Inferior parietal cortex (tissue), 1 donor: ENCODE measurements around the gene USF3.
"Not testable (repeated sequence)": the region's sequence is repeated elsewhere in the genome, so short reads cannot be mapped to it uniquely, and the experiment has no call there.

Experiments
- DNase-seq: peaks from one replicate; pipeline ENCODE4 v3.0.0-alpha.2; 2016; ENCODE audit errors: extremely low spot score

The USF3 gene

GRCh38 chr3:113654851-113655250 is 41.6 kb downstream of the USF3 start:
- DNase-seq = no peak

- DNase-seq = no peak
Measured at GRCh38 chr3:113654310-113654709, 42.1 kb downstream of the USF3 start.

GRCh38 chr3:113649174-113649845 is 47.1 kb downstream of the USF3 start:
- no peak for DNase-seq

GRCh38 chr3:113648524-113648923 is 47.9 kb downstream of the USF3 start:
- no peak for DNase-seq

- DNase-seq = no peak
Measured at GRCh38 chr3:113643583-113643982, 52.9 kb downstream of the USF3 start.

- DNase-seq = no peak
Measured at GRCh38 chr3:113638910-113639309, 57.5 kb downstream of the USF3 start.

- no peak for DNase-seq
Measured at GRCh38 chr3:113637756-113638155, 58.7 kb downstream of the USF3 start.

- DNase-seq = not testable (repeated sequence)
Measured at GRCh38 chr3:113636034-113636433, 60.4 kb downstream of the USF3 start.

GRCh38 chr3:113634782-113635474 is 61.5 kb downstream of the USF3 start:
- DNase-seq = no peak

GRCh38 chr3:113631573-113631972 is 64.9 kb downstream of the USF3 start:
- DNase-seq = no peak

- no peak for DNase-seq
Measured at GRCh38 chr3:113630956-113631542, 65.4 kb downstream of the USF3 start.

GRCh38 chr3:113629584-113630421 is 66.6 kb downstream of the USF3 start:
- DNase-seq = no peak

- no peak for DNase-seq
Measured at GRCh38 chr3:113628788-113629187, 67.7 kb downstream of the USF3 start.

- DNase-seq = no peak
Measured at GRCh38 chr3:113628316-113628715, 68.1 kb downstream of the USF3 start.

GRCh38 chr3:113626503-113627371 is 69.7 kb downstream of the USF3 start:
- DNase-seq = peak; percentile 75

- DNase-seq = no peak
Measured at GRCh38 chr3:113625834-113626233, 70.6 kb downstream of the USF3 start.

GRCh38 chr3:113623811-113624210 is 72.6 kb downstream of the USF3 start:
- no peak for DNase-seq

- no peak for DNase-seq
Measured at GRCh38 chr3:113623324-113623723, 73.1 kb downstream of the USF3 start.

GRCh38 chr3:113620091-113620490 is 76.4 kb downstream of the USF3 start:
- DNase-seq = no peak

GRCh38 chr3:113617726-113618125 is 78.7 kb downstream of the USF3 start:
- DNase-seq = no peak

GRCh38 chr3:113615976-113616375 is 80.5 kb downstream of the USF3 start:
- no peak for DNase-seq
